ENCODE results near the gene BCL6. TPM values are rescaled to one million over a fixed set of nuclear protein-coding genes. Genes with fewer than 3 reads are reported as not detected.
"Not testable (repeated sequence)": the region's sequence is repeated elsewhere in the genome, so short reads cannot be mapped to it uniquely, and the experiment has no call there.

BCL6 gene
- total and polyA plus RNA-seq, 9 of the 15 experiments (the other 6 are each of a cell fraction or from before 2014, with no cell fraction given) = 0.08 to 3.5 (median 1.6) TPM

GRCh38 chr3:187681756-187682155 is 63.5 kb downstream of the BCL6 start:
- H3K4me1 ChIP-seq (replicated peaks in 1 of 2; ENCODE audit: control insufficient read depth in 2 of 2, insufficient read depth in 2 of 2, low read length in 2 of 2); DNase-seq (ENCODE audit: extremely low read depth in 1 of 4, low spot score in 3 of 4); intact Hi-C loops (cut with micrococcal nuclease); ATAC-seq; H3K9ac ChIP-seq (ENCODE audit: insufficient read depth in 1 of 2, low read depth in 2 of 2, low read length in 2 of 2); H3K4me3 ChIP-seq; H3K9me1 ChIP-seq (ENCODE audit: control insufficient read depth, insufficient read depth, low read length); H3K9me3 ChIP-seq (replicated peaks; ENCODE audit: control insufficient read depth, insufficient read depth, low read depth, low read length); H2AFZ ChIP-seq (ENCODE audit: low read depth, low read length); H4K20me1 ChIP-seq (replicated peaks; ENCODE audit: control insufficient read depth, insufficient read depth, low read length); H3K27ac ChIP-seq (ENCODE audit: extremely low read depth, low read depth, low read length); H3K4me2 ChIP-seq (ENCODE audit: insufficient read depth, low read length); in situ Hi-C loops (cut with MboI); H3K79me2 ChIP-seq (ENCODE audit: control insufficient read depth, insufficient read depth, low read length); H3K36me3 ChIP-seq (ENCODE audit: control insufficient read depth, insufficient read depth, low read length); BruUV-seq (replicated peaks); H3K27me3 ChIP-seq (ENCODE audit: control insufficient read depth in 2 of 2, insufficient read depth in 2 of 2, low read length in 2 of 2); FAIRE-seq: not testable (repeated sequence)
- 0% methylated on average over 11 of the region's 11 CpGs for WGBS (ENCODE audit: insufficient coverage, low coverage, missing lambda C conversion rate)
- CTCF ChIA-PET (ENCODE audit: low intra/inter-chr PET ratio) = interaction anchor here (5.2 kb wide), 1 partner anchor 362 kb away, joined by 147 read pairs; no protein-coding TSS in a partner anchor
- POLR2A ChIA-PET = interaction anchor here (0.6 kb wide), 3 partner anchors 316 to 446 kb away, joined by 3 read pairs; no protein-coding TSS in a partner anchor

GRCh38 chr3:187679638-187680396 is 65.5 kb downstream of the BCL6 start:
- Histone ChIP-seq H3K4me1 (replicated peaks in 1 of 2; ENCODE audit: control insufficient read depth in 2 of 2, insufficient read depth in 2 of 2, low read length in 2 of 2) (peaks cover 0 to 4% of the 10 kb centered on the region in 2 experiments; a peak in 1 of 5 replicates), H3K4me2 (ENCODE audit: insufficient read depth, low read length) (peak overlapping the region; percentile 2; the same call in 1 of the 2 replicates), H3K9ac (ENCODE audit: insufficient read depth in 1 of 2, low read depth in 2 of 2, low read length in 2 of 2) (0 out of 4 replicates have a peak overlapping the region, but pooled peaks of 1 of the 2 experiments have one; percentile 4), H3K9me1 (ENCODE audit: control insufficient read depth, insufficient read depth, low read length) (no peaks in the 10 kb centered on the region), H3K79me2 (ENCODE audit: control insufficient read depth, insufficient read depth, low read length) (no peaks in the 10 kb centered on the region), H3K36me3 (ENCODE audit: control insufficient read depth, insufficient read depth, low read length) (no peaks in the 10 kb centered on the region), H3K27me3 (ENCODE audit: control insufficient read depth in 2 of 2, insufficient read depth in 2 of 2, low read length in 2 of 2) (no peaks in the 10 kb centered on the region), H3K9me3 (replicated peaks; ENCODE audit: control insufficient read depth, insufficient read depth, low read depth, low read length) (no peaks in the 10 kb centered on the region), H4K20me1 (replicated peaks; ENCODE audit: control insufficient read depth, insufficient read depth, low read length) (no peaks in the 10 kb centered on the region), H3K27ac (ENCODE audit: extremely low read depth, low read depth, low read length) (no peak overlapping the region), H3K4me3 (no peak overlapping the region), H2AFZ (ENCODE audit: low read depth, low read length) (no peak overlapping the region)
- intact Hi-C loops (cut with micrococcal nuclease) (loop anchor here (1.0 to 2.0 kb wide), 6 partner anchors 34 to 567 kb away; no protein-coding TSS in a partner anchor), in situ Hi-C loops (cut with MboI) (loop anchor here (5.0 kb wide), 2 partner anchors 363 to 453 kb away; no protein-coding TSS in a partner anchor)
- peak; percentile 96 for FAIRE-seq
- POLR2A ChIA-PET = interaction anchor here (0.6 to 2.8 kb wide), 5 partner anchors 8 to 451 kb away, joined by 3 to 15 read pairs (median 3); no protein-coding TSS in a partner anchor
- no TSS peak for BruUV-seq (replicated peaks)
- peak; percentile 98 for ATAC-seq
- 0% methylated on average over 7 of the region's 7 CpGs for WGBS (ENCODE audit: insufficient coverage, low coverage, missing lambda C conversion rate)
- DNase-seq (ENCODE audit: extremely low read depth in 1 of 4, low spot score in 3 of 4) = peak; percentile 74 to 82 (median 82)
- CTCF ChIA-PET (ENCODE audit: low intra/inter-chr PET ratio) = interaction anchor here (0.6 to 5.2 kb wide), 9 partner anchors 34 to 1433 kb away, joined by 3 to 147 read pairs (median 4); no protein-coding TSS in a partner anchor
- TF ChIP-seq CC2D1A (IDR thresholded peaks at IDR 0.05) (peak; percentile 69; the same call in 1 of the 2 replicates), KDM1A (IDR thresholded peaks at IDR 0.05) (no peak), GMEB1 (CRISPR knock-in tag; IDR thresholded peaks at IDR 0.05) (no peak), ZBTB43 (CRISPR knock-in tag; IDR thresholded peaks at IDR 0.05) (no peak), HDAC3 (IDR thresholded peaks at IDR 0.05; ENCODE audit: borderline replicate concordance, partially characterized antibody) (no peak), JUND (IDR thresholded peaks at IDR 0.05; ENCODE audit: borderline replicate concordance, low read depth, low read length) (0 out of 2 replicates have a peak, but pooled peaks have one; percentile 43), JUND (tag; IDR thresholded peaks at IDR 0.05; ENCODE audit: borderline replicate concordance, low read depth, low read length) (no peak), CTCF (IDR thresholded peaks at IDR 0.05 in 2 of 3, conservative IDR thresholded peaks at IDR 0.05 in 1 of 3; ENCODE audit: insufficient read depth in 2 of 3, low read depth in 1 of 3, low read length in 3 of 3) (peak; percentile 94 to 95 (median 94))
